Body of pancreas (tissue), 4 donors: ENCODE data around the gene TTC9B. TPM values are rescaled to one million over a fixed set of nuclear protein-coding genes. Genes with fewer than 3 reads are reported as not detected.
A peak's percentile ranks its signal among the peaks of the same experiment; 100 is the strongest.

Source experiments
- ATAC-seq: fragments of 150-250 bp; one replicate; pipeline ENCODE4 v1.9.1; 2016
- DNase-seq, 4 donors: peaks; one replicate each; pipeline ENCODE4 v3.0.0-alpha.2; 2019
- H3K27ac ChIP-seq, 4 donors: fragments of 200-600 bp; sonication (generic); 1 replicate in 3 of 4; 2 replicates in 1 of 4; pipeline versions ENCODE4 v1.5.1 to v1.6.1; 2016 to 2019; ENCODE audit warnings: mild to moderate bottlenecking in 1 of 4, mixed read lengths in 1 of 4, moderate library complexity in 1 of 4
- H3K27me3 ChIP-seq, 2 donors: fragments of 200-600 bp; sonication (generic); one replicate each; pipeline ENCODE4 v1.6.0; 2016; ENCODE audit warnings: mild to moderate bottlenecking in 1 of 2
- H3K36me3 ChIP-seq, 2 donors: fragments of 200-600 bp; sonication (generic); replicated peaks in 1 of 2; 2 replicates each; pipeline ENCODE4 v1.5.1; 2016; ENCODE audit warnings: low read depth in 2 of 2; ENCODE audit not compliant: insufficient read depth in 1 of 2
- H3K4me1 ChIP-seq: fragments of 200-600 bp; sonication (generic); one replicate; pipeline ENCODE4 v1.6.0; 2016
- H3K4me3 ChIP-seq, 2 donors: fragments of 200-600 bp; sonication (generic); 1 replicate in 1 of 2; 2 replicates in 1 of 2; pipeline ENCODE4 v1.5.1; 2016 to 2019
- H3K9me3 ChIP-seq, 3 donors: fragments of 200-600 bp; sonication (generic); 1 replicate in 2 of 3; 2 replicates in 1 of 3; pipeline ENCODE4 v1.5.1; 2016
- POLR2A ChIP-seq, 3 donors: fragments of 450-650 bp; IDR thresholded peaks; one replicate each; pipeline ENCODE4 v1.6.1; 2016; ENCODE audit warnings: antibody characterized with exemption in 3 of 3, mild to moderate bottlenecking in 2 of 3
- WGBS, 2 donors: methylation state at CpG; one replicate each; pipeline ENCODE4 v1.1.5; 2017; 5-methylcytosine and 5-hydroxymethylcytosine counted together
- intact Hi-C: fragments of 100-400 bp; cut with DNase I; formaldehyde crosslinking; loops from one replicate; pipeline ENCODE4 v1.15.1; 2023
- total RNA-seq, 2 donors: library from RNA; depleted of rRNA; stranded (reverse); fragments of >200 nt; gene quantifications; one replicate each; pipeline ENCODE4 v1.1.0, GENCODE V29; 2016
- TF ChIP-seq, protein P1 (sequence below), 7 experiments: fragments of 450-650 bp in 4 of 7; fragments of 200-600 bp in 3 of 7; sonication (generic) in 3 of 7; IDR thresholded peaks; one replicate each; pipeline ENCODE4 v1.5.1; 2016 to 2019; ENCODE audit warnings: antibody characterized with exemption in 7 of 7

TTC9B gene
- total RNA-seq, 2 donors from 2014 or later: not detected

DNA sequence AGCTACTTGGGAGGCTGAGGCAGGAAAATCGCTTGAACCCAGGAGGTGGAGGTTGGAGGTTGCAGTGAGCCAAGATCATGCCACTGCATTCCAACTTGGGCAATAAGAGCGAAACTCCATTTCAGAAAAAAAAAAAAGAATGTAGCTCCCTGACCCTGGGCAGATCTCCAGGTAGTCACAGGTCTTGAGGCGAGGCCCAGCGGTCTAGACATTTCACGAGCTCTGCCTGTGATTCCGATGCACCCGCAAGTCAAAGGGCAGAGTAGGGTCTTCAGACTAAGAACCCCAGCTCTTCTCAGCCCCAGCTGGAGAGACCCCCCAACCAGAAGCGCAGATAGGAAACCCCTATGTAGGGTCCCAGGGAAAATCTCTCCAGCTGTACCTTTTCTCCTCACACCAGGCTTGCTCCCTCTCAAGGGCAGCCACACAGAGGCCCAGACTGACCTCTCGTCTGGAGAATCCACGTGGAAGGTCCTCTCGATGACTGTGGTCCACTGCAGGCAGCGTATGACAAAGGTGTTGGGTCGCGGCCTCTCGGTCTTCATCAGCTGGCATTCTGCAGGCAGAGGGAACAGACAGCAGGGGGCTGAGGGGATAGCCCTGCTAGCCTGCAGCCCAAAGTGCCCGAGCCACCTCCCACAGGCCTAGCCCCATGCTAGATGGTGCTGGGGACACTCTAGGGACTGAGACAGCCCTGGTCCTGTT is 36.7 kb upstream of the TTC9B start:
- TF ChIP-seq, protein P1, sequence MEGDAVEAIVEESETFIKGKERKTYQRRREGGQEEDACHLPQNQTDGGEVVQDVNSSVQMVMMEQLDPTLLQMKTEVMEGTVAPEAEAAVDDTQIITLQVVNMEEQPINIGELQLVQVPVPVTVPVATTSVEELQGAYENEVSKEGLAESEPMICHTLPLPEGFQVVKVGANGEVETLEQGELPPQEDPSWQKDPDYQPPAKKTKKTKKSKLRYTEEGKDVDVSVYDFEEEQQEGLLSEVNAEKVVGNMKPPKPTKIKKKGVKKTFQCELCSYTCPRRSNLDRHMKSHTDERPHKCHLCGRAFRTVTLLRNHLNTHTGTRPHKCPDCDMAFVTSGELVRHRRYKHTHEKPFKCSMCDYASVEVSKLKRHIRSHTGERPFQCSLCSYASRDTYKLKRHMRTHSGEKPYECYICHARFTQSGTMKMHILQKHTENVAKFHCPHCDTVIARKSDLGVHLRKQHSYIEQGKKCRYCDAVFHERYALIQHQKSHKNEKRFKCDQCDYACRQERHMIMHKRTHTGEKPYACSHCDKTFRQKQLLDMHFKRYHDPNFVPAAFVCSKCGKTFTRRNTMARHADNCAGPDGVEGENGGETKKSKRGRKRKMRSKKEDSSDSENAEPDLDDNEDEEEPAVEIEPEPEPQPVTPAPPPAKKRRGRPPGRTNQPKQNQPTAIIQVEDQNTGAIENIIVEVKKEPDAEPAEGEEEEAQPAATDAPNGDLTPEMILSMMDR (IDR thresholded peaks at IDR 0.05): no peak
- no peak for TF ChIP-seq POLR2A (IDR thresholded peaks at IDR 0.05)
- peaks cover 3 to 7% of the 10 kb centered on the region in 2 donors for H3K36me3 ChIP-seq
- H3K27ac ChIP-seq: no peak overlapping the region
- WGBS, 2 donors: 79 to 84% methylated on average over 8 to 16 of the region's 16 CpGs
- H3K4me3 ChIP-seq: no peak overlapping the region
- peak in 1 of 4 donors; percentile 36 for DNase-seq
- peaks cover 34% of the 10 kb centered on the region for H3K4me1 ChIP-seq
- no peak for ATAC-seq
- no peaks in the 10 kb centered on the region for H3K9me3 ChIP-seq
- intact Hi-C loops: no loop called here
- no peaks in the 10 kb centered on the region for H3K27me3 ChIP-seq

GRCh38 chr19:40253611-40254092 is 35.5 kb upstream of the TTC9B start:
- DNase-seq: no peak
- no peaks in the 10 kb centered on the region for H3K9me3 ChIP-seq
- peaks cover 34% of the 10 kb centered on the region for H3K4me1 ChIP-seq
- WGBS, 2 donors: 20 to 36% methylated on average over 8 of the region's 8 CpGs
- no peak overlapping the region for H3K4me3 ChIP-seq
- intact Hi-C loops: no loop called here
- no peaks in the 10 kb centered on the region for H3K27me3 ChIP-seq
- peak overlapping the region in 3 of 4 donors; percentile 3 to 67 (median 42) for H3K27ac ChIP-seq
- peaks cover 3 to 8% of the 10 kb centered on the region in 2 donors for H3K36me3 ChIP-seq
- peak; percentile 16 for ATAC-seq
- TF ChIP-seq POLR2A (IDR thresholded peaks at IDR 0.05): no peak
- TF ChIP-seq, protein P1 (IDR thresholded peaks at IDR 0.05): no peak

DNA sequence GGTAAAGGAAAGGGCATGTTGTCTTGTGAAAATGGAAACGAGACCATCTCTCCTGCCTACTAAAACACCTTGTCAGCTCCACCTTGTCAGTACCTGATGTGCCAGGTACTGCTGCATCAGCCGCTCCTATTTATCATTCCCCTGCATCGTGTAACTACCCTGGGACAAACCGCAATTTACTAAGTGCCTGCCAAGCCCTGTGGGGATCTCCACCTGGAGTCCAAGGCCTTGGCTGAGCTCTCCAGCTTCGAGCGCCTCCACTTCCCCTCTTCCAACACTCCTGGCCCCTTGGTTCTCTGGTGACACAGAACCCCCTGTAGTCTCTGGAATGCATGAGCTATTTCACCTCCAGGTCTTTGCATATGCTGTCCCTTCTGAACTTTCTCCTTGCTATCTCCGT is 34.2 kb upstream of the TTC9B start:
- peak in 3 of 4 donors; percentile 22 to 38 (median 25) for DNase-seq
- Histone ChIP-seq H3K4me1 (peaks cover 34% of the 10 kb centered on the region), H3K27me3 (no peaks in the 10 kb centered on the region), H3K27ac (peak overlapping the region in 3 of 4 donors; percentile 3 to 67 (median 42)), H3K36me3 (peaks cover 3 to 8% of the 10 kb centered on the region in 2 donors), H3K9me3 (no peaks in the 10 kb centered on the region), H3K4me3 (no peak overlapping the region)
- TF ChIP-seq, protein P1 (IDR thresholded peaks at IDR 0.05): no peak
- no peak for TF ChIP-seq POLR2A (IDR thresholded peaks at IDR 0.05)
- WGBS, 2 donors: 34 to 44% methylated on average over 7 of the region's 7 CpGs
- ATAC-seq: peak; percentile 49
- intact Hi-C loops: no loop called here

- no peak overlapping the region for H3K4me3 ChIP-seq
- ATAC-seq (no peak), DNase-seq (no peak)
- intact Hi-C loops: no loop called here
- no peaks in the 10 kb centered on the region for H3K27me3 ChIP-seq
- H3K9me3 ChIP-seq: no peaks in the 10 kb centered on the region
- WGBS, 2 donors: 58 to 69% methylated on average over 3 to 4 of the region's 4 CpGs
- H3K4me1 ChIP-seq: peaks cover 30% of the 10 kb centered on the region
- TF ChIP-seq POLR2A (IDR thresholded peaks at IDR 0.05): no peak
- TF ChIP-seq, protein P1 (IDR thresholded peaks at IDR 0.05): no peak
- H3K27ac ChIP-seq: peak overlapping the region in 3 of 4 donors; percentile 3 to 67 (median 42)
- peaks cover 3 to 8% of the 10 kb centered on the region in 2 donors for H3K36me3 ChIP-seq
Measured at GRCh38 chr19:40251991-40252390, 33.8 kb upstream of the TTC9B start.
